K562 (cell line): ENCODE results near the gene NANS. TPM values are rescaled to one million over a fixed set of nuclear protein-coding genes. Genes with fewer than 3 reads are reported as not detected.

ENCODE experiments used
- BMI1 ChIP-seq: fragments of 150-350 bp; IDR thresholded peaks from 2 replicates; pipeline ENCODE4 v1.6.1; 2014; ENCODE audit warnings: low read length
- BRD9 ChIP-seq: fragments of 450-650 bp; IDR thresholded peaks from 2 replicates; pipeline ENCODE4 v1.6.1; 2018; ENCODE audit warnings: low read depth; ENCODE audit not compliant: partially characterized antibody
- CBFA2T3 ChIP-seq: fragments of 450-650 bp; IDR thresholded peaks from 2 replicates; pipeline ENCODE4 v1.6.1; 2017
- CBX1 ChIP-seq: sonication (generic); IDR thresholded peaks from 2 replicates; pipeline ENCODE4 v1.6.1; 2016; ENCODE audit warnings: antibody characterized with exemption, low read depth, mild to moderate bottlenecking
- HDAC1 ChIP-seq, 2 experiments: fragments of 450-650 bp; IDR thresholded peaks; 2 replicates each; pipeline ENCODE4 v1.6.1; 2016 to 2017; ENCODE audit warnings: inconsistent platforms in 1 of 2, mild to moderate bottlenecking in 1 of 2, moderate library complexity in 1 of 2
- MCM5 ChIP-seq: fragments of 450-650 bp; IDR thresholded peaks from 2 replicates; pipeline ENCODE4 v1.6.1; 2016; ENCODE audit warnings: low read depth
- SMARCA4 ChIP-seq: fragments of 450-650 bp; IDR thresholded peaks from 2 replicates; pipeline ENCODE4 v1.6.1; 2016
- SREBF2 ChIP-seq: sonication (generic); formaldehyde crosslinking; IDR thresholded peaks from 2 replicates; pipeline ENCODE4 v1.4.0; 2020; ENCODE audit warnings: mild to moderate bottlenecking, missing genetic modification reagents
- TAL1 ChIP-seq: fragments of 450-650 bp; IDR thresholded peaks from 2 replicates; pipeline ENCODE4 v1.6.1; 2016; ENCODE audit warnings: mild to moderate bottlenecking
- TCF3 ChIP-seq: sonication (generic); formaldehyde crosslinking; IDR thresholded peaks from 2 replicates; pipeline ENCODE4 v1.4.0; 2020; ENCODE audit warnings: mild to moderate bottlenecking, missing genetic modification reagents
- XRCC5 ChIP-seq: fragments of 200-400 bp; formaldehyde crosslinking; IDR thresholded peaks from 2 replicates; pipeline ENCODE4 v1.6.1; 2017; ENCODE audit warnings: low read depth, mild to moderate bottlenecking, low read length
- YY1 ChIP-seq, 3 experiments: IDR thresholded peaks; 2 replicates each; pipeline ENCODE4 v1.6.1; 2011; ENCODE audit warnings: low read length in 2 of 3, mild to moderate bottlenecking in 2 of 3, moderate library complexity in 2 of 3, borderline replicate concordance in 1 of 3, control low read depth in 1 of 3, low read depth in 1 of 3; ENCODE audit not compliant: insufficient read depth in 3 of 3, insufficient replicate concordance in 2 of 3, control insufficient read depth in 1 of 3, insufficient read length in 1 of 3; ENCODE audit errors: extremely low read depth in 1 of 3
- ZBTB1 ChIP-seq: sonication (generic); formaldehyde crosslinking; IDR thresholded peaks from 2 replicates; pipeline ENCODE4 v1.8.1; 2023; ENCODE audit warnings: missing genetic modification reagents, low read depth, mild to moderate bottlenecking, borderline replicate concordance
- ZFX ChIP-seq: sonication (generic); formaldehyde crosslinking; IDR thresholded peaks from 2 replicates; pipeline ENCODE4 v1.8.0; 2022; ENCODE audit warnings: mild to moderate bottlenecking, missing genetic modification reagents, moderate library complexity
- ZNF165 ChIP-seq: fragments of 250-450 bp; sonication (Bioruptor Pico); IDR thresholded peaks from 2 replicates; pipeline ENCODE4 v1.4.0; 2020; ENCODE audit warnings: borderline replicate concordance
- ZNF347 ChIP-seq: fragments of 450-650 bp; formaldehyde crosslinking; IDR thresholded peaks from 2 replicates; pipeline ENCODE4 v1.4.0; 2020; ENCODE audit warnings: low read depth, mild to moderate bottlenecking, moderate library complexity
- polyA plus RNA-seq, 8 experiments: library from polyadenylated mRNA; depleted of rRNA in 4 of 8; stranded (reverse) in 5 of 8; unstranded in 3 of 8; fragments of >200 nt; fragmentation: Nextera tagmentation in 2 of 8; fragmentation: Illumina TruSeq in 1 of 8; extraction: Ambion mirVana in 2 of 8; extraction: Trizol in 1 of 8; gene quantifications; 2 replicates each; pipeline versions ENCODE4 v1.2.1 to v1.2.3, GENCODE V29; 2011 to 2014; ENCODE audit warnings: inconsistent platforms in 1 of 8, missing spikeins in 1 of 8
- total RNA-seq, 7 experiments: library from RNA; depleted of rRNA in 6 of 7; stranded (reverse); fragments of >200 nt in 6 of 7; fragmentation: Illumina TruSeq in 2 of 7; extraction: Trizol in 2 of 7; gene quantifications; 2 replicates each; pipeline versions ENCODE4 v1.2.1 to v1.2.3, GENCODE V29; 2011 to 2021; ENCODE audit warnings: low replicate concordance in 1 of 7
- TF ChIP-seq, protein P1 (sequence below): sonication (generic); formaldehyde crosslinking; IDR thresholded peaks from 2 replicates; pipeline ENCODE4 v1.8.0; 2022; ENCODE audit warnings: missing genetic modification reagents, mild to moderate bottlenecking, borderline replicate concordance
- TF ChIP-seq, protein P2 (sequence below): sonication (generic); formaldehyde crosslinking; IDR thresholded peaks from 2 replicates; pipeline ENCODE4 v1.5.0; 2020; ENCODE audit warnings: missing genetic modification reagents
- TF ChIP-seq, protein P3 (sequence below): fragments of 250-450 bp; sonication (Bioruptor Pico); IDR thresholded peaks from 2 replicates; pipeline ENCODE4 v1.8.0; 2021; ENCODE audit warnings: mild to moderate bottlenecking, moderate library complexity
- TF ChIP-seq, protein P4 (sequence below): sonication (generic); formaldehyde crosslinking; IDR thresholded peaks from 2 replicates; pipeline ENCODE4 v1.8.0; 2022; ENCODE audit warnings: missing genetic modification reagents, mild to moderate bottlenecking, moderate library complexity, borderline replicate concordance

Gene NANS
- total and polyA plus RNA-seq, 9 of the 15 experiments (the other 6 are each of a cell fraction or from before 2014, with no cell fraction given): 37.1 to 181 (median 137) TPM

DNA sequence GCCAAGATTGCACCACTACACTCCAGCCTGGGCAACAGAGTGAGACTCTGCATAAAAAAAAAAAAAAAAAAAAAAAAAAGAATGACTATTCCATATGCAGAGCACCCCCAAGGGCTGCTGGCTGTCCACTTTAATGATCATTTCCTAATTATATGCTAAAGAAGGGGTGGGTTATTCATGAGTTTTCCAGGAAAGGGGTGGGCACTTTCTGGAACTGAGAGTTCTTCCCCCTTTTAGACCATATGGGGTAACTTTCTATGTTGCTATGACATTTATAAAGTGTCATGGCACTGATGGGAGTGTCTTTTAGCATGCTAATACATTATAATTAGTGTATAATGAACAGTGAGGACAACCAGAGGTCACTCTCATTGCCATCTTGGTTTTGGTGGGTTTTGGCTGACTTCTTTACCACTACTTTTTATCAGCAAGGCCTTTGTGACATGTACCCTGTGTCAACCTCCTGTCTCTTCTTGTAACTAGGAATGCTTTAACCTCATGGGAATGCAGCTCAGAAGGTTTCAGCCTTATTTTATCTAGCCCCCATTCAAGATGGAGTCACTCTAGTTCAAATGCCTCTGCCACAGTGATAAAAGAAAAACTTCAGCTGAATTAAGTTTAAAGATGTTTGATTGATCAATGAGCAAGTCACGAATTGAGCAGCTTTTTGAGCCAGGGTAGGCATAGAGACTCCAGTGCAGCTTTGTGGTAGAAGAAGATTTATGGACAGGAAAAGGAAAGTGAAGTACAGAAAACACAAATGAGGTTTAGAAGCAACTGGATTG lies 7.1 kb upstream of the NANS start (continued):
- no peak for TF ChIP-seq CBX1
- TF ChIP-seq TAL1: no peak
- TF ChIP-seq BRD9: no peak
- peak; percentile 70; the same call in 1 of the 2 replicates for TF ChIP-seq ZNF347
- TF ChIP-seq, protein P1, sequence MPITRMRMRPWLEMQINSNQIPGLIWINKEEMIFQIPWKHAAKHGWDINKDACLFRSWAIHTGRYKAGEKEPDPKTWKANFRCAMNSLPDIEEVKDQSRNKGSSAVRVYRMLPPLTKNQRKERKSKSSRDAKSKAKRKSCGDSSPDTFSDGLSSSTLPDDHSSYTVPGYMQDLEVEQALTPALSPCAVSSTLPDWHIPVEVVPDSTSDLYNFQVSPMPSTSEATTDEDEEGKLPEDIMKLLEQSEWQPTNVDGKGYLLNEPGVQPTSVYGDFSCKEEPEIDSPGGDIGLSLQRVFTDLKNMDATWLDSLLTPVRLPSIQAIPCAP (CRISPR knock-in tag): no peak
- TF ChIP-seq XRCC5: no peak
- TF ChIP-seq YY1 (IDR thresholded peaks at IDR 0.05; ENCODE audit: borderline replicate concordance in 1 of 3, control insufficient read depth in 1 of 3, extremely low read depth in 1 of 3, insufficient read depth in 3 of 3, insufficient read length in 1 of 3, insufficient replicate concordance in 2 of 3, low read depth in 1 of 3, low read length in 2 of 3): no peak
- TF ChIP-seq, protein P2, sequence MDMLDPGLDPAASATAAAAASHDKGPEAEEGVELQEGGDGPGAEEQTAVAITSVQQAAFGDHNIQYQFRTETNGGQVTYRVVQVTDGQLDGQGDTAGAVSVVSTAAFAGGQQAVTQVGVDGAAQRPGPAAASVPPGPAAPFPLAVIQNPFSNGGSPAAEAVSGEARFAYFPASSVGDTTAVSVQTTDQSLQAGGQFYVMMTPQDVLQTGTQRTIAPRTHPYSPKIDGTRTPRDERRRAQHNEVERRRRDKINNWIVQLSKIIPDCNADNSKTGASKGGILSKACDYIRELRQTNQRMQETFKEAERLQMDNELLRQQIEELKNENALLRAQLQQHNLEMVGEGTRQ: no peak
- no peak for TF ChIP-seq BMI1
- TF ChIP-seq ZBTB1 (CRISPR knock-in tag): no peak
- no peak for TF ChIP-seq TCF3
- TF ChIP-seq HDAC1 (IDR thresholded peaks at IDR 0.05): no peak
- TF ChIP-seq, protein P3, sequence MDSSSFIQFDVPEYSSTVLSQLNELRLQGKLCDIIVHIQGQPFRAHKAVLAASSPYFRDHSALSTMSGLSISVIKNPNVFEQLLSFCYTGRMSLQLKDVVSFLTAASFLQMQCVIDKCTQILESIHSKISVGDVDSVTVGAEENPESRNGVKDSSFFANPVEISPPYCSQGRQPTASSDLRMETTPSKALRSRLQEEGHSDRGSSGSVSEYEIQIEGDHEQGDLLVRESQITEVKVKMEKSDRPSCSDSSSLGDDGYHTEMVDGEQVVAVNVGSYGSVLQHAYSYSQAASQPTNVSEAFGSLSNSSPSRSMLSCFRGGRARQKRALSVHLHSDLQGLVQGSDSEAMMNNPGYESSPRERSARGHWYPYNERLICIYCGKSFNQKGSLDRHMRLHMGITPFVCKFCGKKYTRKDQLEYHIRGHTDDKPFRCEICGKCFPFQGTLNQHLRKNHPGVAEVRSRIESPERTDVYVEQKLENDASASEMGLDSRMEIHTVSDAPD: 0 out of 2 replicates have a peak, but pooled peaks have one; percentile 26
- TF ChIP-seq CBFA2T3: no peak
- no peak for TF ChIP-seq MCM5
- no peak for TF ChIP-seq ZFX (CRISPR knock-in tag)
- TF ChIP-seq, protein P4, sequence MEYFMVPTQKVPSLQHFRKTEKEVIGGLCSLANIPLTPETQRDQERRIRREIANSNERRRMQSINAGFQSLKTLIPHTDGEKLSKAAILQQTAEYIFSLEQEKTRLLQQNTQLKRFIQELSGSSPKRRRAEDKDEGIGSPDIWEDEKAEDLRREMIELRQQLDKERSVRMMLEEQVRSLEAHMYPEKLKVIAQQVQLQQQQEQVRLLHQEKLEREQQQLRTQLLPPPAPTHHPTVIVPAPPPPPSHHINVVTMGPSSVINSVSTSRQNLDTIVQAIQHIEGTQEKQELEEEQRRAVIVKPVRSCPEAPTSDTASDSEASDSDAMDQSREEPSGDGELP (CRISPR knock-in tag): no peak; the same call in 1 of the 2 replicates
- TF ChIP-seq SMARCA4: no peak
- no peak for TF ChIP-seq ZNF165 (CRISPR knock-in tag)
- TF ChIP-seq SREBF2 (CRISPR knock-in tag): no peak
